SIG-M5 (cell line): ENCODE measurements around the gene NCOA1.
A peak's percentile ranks its signal among the peaks of the same experiment; 100 is the strongest.
"Not testable (repeated sequence)": the region's sequence is repeated elsewhere in the genome, so short reads cannot be mapped to it uniquely, and the experiment has no call there.

Experiments used
- DNase-seq: peaks from one replicate; lab custom pipeline; 2025; lab: John Stamatoyannopoulos, UW

The NCOA1 gene

GRCh38 chr2:24792874-24793760 lies 302.1 kb downstream of the NCOA1 start, which contains the start of the genes CENPO and PTRHD1:
TSS of gene CENPO (plus strand) at chr2:24793425. CDS start at chr2:24793920, 495 bp downstream.
TSS of gene PTRHD1 (minus strand) at chr2:24793391. CDS start at chr2:24793377, 14 bp downstream.
- peak; percentile 84 for DNase-seq

GRCh38 chr2:24793761-24794435 lies 302.8 kb downstream of the NCOA1 start:
- no peak for DNase-seq

- no peak for DNase-seq
These were observed 306.6 kb downstream of the NCOA1 start for GRCh38 chr2:24797644-24798043.

GRCh38 chr2:24800487-24800886 lies 309.4 kb downstream of the NCOA1 start:
- DNase-seq, result not testable (repeated sequence)

GRCh38 chr2:24805811-24806660 lies 315.0 kb downstream of the NCOA1 start:
- not testable (repeated sequence) for DNase-seq

DNA sequence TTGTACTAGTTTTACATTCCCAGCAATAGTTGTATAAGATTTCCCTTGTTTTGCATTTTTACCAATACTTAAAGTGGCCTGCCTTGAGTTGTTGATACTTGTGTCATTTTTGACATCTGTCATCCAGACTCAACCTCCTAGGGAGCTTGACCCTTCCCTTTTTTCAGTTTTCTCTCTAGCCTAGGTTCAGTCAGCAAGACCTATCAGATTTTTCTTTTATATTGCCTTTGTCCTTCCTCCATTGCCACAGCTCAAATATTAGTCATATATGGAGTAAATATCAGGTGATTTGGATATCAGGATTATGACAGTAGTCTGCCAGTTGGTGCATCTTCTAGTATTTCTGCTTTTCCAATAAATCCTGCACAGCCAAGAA lies 315.6 kb downstream of the NCOA1 start:
- no peak for DNase-seq

DNA sequence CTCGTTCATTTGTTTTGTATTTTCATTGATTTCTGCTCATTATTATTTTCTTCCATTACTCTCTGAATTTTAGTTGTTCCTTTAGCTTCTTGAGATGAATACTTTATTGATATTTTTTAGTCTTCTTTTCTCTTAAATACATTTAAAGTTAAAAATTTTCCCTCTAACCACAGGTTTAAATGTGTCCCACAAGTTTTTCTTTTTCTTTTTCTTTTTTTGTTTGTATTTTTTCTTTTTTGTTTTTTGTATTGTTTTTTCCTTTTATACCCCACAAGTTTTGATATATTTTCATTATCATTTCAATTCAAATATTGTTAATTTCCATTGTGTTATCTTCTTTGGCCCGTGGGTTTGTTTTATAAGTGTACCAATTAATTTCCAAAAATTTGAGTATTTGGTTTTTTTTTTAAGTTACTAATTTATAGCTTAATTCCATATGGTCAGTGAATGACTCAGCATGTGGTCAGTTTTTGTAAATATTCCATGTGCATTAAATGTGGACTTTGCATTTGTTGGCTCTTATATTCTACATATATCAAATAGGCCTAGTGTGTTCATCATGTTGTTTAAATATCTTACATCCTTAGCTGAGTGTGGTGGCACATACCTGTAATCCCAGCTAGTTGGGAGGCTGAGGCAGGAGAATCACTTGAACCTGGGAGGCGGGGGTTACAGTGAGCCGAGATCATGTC lies 318.4 kb downstream of the NCOA1 start:
- DNase-seq, result no peak

DNA sequence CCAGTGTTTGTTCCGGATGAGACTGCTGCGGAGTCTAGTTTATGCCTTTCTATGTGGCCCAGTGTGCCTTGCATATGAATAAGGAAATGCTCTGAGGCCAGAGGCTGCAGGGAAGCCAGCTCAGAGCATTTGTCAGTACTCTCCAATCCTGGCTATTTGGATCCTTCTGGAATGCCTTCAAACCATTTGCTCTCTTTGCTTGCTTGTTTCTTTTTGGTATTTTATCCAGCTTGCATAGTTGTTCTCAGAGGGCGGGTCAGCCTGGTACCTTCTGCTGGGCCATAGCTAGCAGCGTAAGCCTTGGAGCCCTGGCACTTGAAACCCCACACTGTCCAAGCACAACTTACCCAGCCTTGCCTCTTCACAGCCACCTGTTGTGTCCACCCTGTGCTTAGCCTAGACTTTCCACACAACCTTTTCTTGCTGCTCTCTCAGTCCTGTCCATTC lies 322.7 kb downstream of the NCOA1 start:
- no peak for DNase-seq

GRCh38 chr2:24814516-24814915 lies 323.5 kb downstream of the NCOA1 start:
- DNase-seq, result no peak

DNA sequence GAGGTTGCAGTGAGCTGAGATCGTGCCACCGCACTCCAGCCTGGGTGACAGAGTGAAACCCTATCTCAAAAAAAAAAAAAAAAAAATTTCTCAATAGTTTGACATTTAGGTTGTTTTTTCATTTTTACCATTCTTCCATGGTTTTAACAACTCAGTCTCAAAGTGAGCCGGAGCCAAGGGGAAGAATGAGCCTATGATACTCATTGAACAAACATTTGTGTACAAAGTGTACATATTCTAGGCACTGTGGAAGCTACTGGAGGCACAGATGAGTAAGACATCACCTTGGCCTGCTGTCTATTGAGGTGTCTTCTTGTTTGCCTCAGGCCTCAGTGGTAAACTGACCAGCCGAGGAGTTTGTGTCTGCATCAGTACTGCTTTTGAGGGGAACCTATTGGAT lies 324.1 kb downstream of the NCOA1 start:
- DNase-seq, result no peak

GRCh38 chr2:24816404-24816803 lies 325.4 kb downstream of the NCOA1 start:
- DNase-seq, result no peak

- DNase-seq, result no peak
These were observed 325.8 kb downstream of the NCOA1 start for GRCh38 chr2:24816884-24817283.

DNA sequence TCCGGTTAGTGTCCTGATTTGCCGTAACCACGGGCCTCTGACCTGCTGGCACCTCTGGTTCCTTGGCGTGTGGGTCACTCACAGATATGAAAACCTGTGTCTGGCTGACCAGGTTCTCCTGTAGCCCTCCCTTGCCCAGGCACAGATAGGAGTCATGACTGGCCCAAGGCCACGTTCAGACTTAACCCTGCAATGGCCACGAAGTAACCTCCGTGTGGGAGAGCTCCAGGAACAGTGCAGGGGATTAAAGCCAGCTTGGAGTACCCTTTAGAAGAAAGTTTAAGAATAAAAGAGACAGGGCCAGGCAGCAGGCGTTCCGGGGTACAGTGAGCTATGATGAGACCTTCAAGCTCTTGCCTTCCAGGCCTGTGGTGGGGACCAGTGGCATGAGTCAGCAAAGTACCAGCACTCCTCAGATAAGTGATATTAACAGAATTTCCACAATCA lies 327.7 kb downstream of the NCOA1 start:
- DNase-seq, result no peak

- DNase-seq, result no peak
These were observed 328.6 kb downstream of the NCOA1 start for GRCh38 chr2:24819442-24820174.

- no peak for DNase-seq
These were observed 329.1 kb downstream of the NCOA1 start for GRCh38 chr2:24820175-24820513.
